Stimulated activated CD8-positive, alpha-beta memory T cell treated with anti-CD3 and anti-CD28 coated beads, Interleukin-7, amount 100 ng/mL, for 48 hours (primary cell): ENCODE results near the gene KIF7.
"Not testable (repeated sequence)": the region's sequence is repeated elsewhere in the genome, so short reads cannot be mapped to it uniquely, and the experiment has no call there.

ENCODE experiments used
- DNase-seq, 2 donors: peaks; one replicate each; pipeline ENCODE4 v3.0.0-alpha.2; 2020; ENCODE audit warnings: low read depth in 1 of 2; ENCODE audit errors: extremely low read depth in 1 of 2

The KIF7 gene

GRCh38 chr15:89625716-89626115 is 29.6 kb downstream of the KIF7 start:
- DNase-seq: no peak

- DNase-seq: no peak
Measured at GRCh38 chr15:89623165-89623564, 32.1 kb downstream of the KIF7 start.

DNA sequence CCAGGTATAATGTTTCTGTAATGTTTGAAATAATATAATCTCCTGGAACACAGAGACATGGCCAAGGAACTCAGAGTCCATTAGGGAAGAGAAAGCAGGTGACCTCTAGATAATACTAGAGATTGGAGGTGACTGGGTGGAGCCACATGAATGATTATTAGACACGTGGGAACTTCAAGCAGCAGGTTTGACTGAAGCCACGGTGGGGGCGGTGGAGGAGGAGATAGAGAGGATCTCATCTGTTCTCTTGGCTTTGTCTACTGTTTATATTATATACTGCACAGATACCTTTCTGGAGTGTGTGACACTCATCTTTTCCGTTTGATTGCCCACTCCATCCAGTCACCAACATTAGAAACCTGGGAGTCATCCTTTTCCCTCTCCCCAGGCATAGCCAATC is 33.7 kb downstream of the KIF7 start:
- DNase-seq: no peak

- DNase-seq: no peak
Measured at GRCh38 chr15:89616228-89616627, 39.0 kb downstream of the KIF7 start.

- DNase-seq: no peak
Measured at GRCh38 chr15:89615135-89615534, 40.1 kb downstream of the KIF7 start.

DNA sequence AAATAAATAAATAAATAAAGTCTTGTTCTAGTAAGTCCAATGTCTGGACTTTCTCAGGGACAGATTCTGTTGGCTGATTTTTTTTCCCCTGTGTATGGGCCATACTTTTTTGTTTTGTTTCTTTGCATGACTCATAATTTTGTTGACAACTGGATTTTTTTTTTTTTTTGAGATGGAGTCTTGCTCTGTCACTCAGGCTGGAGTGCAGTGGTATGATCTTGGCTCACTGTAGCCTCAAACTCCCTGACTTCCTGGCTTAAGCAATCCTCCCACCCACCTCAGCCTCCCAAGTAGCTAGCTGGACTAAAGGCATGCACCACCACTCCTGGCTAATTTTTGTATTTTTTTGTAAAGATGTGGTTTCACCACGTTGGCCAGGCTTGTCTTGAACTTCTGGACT is 41.1 kb downstream of the KIF7 start:
- DNase-seq: no peak

GRCh38 chr15:89613031-89613430 is 42.2 kb downstream of the KIF7 start:
- DNase-seq: no peak

GRCh38 chr15:89611317-89611716 is 44.0 kb downstream of the KIF7 start:
- DNase-seq: no peak

DNA sequence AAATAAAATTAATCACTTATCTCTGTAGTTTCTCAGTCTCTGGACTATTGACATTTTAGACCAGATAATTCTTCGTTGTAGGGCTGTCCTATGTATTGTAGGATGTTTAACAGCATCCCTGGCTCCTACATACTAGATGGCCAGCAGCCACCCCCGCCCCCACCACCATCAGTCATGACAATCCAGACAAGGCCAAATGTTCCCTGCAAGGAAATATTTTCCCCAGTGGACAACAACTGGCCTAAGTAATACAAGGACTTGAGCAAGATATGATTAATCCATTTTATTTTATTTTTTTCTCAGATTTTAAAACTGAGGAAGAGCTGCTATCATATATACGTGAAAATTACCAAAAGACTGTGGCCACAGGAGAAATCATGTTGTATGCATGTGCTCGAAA is 56.2 kb downstream of the KIF7 start:
- no peak for DNase-seq

GRCh38 chr15:89593018-89593417 is 62.2 kb downstream of the KIF7 start:
- DNase-seq: no peak

- DNase-seq: no peak
Measured at GRCh38 chr15:89591834-89592233, 63.4 kb downstream of the KIF7 start.

DNA sequence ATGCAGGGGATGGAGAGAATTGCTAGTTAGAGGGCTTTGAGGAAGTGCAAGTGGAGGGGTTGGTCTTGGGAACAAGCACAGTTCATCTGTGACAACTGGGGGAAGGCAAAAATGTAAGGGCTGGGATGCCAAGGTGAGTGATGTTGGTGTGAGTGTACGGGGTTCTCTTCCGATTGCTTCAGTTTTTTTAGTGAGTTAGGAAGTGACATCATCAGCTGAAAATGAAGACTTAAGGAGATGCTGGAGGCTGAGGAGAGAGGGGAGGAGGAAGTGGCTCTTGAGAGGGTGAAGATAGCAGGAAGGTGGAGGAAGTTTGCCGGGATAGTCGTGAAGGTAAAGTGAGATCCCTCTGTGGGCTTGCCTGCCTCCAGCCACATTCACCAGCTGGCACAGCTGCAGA is 67.3 kb downstream of the KIF7 start:
- DNase-seq: no peak

GRCh38 chr15:89586651-89587050 is 68.6 kb downstream of the KIF7 start:
- no peak for DNase-seq

DNA sequence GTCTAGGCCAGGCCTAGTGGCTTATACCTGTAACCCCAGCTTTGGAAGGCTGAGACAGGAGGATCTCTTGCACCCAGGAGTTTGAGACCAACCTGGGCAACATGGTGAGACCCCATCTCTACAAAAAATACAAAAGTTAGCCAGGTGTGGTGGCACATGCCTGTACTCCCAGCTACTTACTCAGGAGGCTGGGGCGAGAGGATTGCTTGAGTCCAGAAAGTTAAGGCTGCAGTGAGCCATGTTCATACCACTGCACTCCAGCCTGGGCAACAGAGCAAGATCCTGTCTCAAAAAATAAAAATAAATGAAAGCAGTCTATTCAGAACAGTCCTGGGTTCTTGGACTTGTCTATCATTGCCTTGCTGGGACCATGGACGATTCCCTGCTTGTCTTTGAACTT is 74.5 kb downstream of the KIF7 start:
- not testable (repeated sequence) for DNase-seq

GRCh38 chr15:89578146-89578545 is 77.1 kb downstream of the KIF7 start:
- no peak for DNase-seq
